Measurements from ENCODE around the gene SEC11C. TPM values are rescaled to one million over a fixed set of nuclear protein-coding genes. Genes with fewer than 3 reads are reported as not detected.
A peak's percentile ranks its signal among the peaks of the same experiment; 100 is the strongest.

SEC11C gene
- total RNA-seq, 2 experiments from 2014 or later: 45.7 to 48.8 TPM

- H3K27me3 Mint-ChIP-seq: peaks cover 5% of the 10 kb centered on the region
- no peak for DNase-seq
- ATAC-seq: no peak
- no peak overlapping the region for H3K4me3 Mint-ChIP-seq
- H3K4me1 Mint-ChIP-seq (ENCODE audit: low read depth): no peaks in the 10 kb centered on the region
- ChIA-PET CTCF (interaction anchor here (1.1 kb wide), 1 partner anchor 11 kb away, joined by 3 read pairs; no protein-coding TSS in a partner anchor), POLR2A (no interaction called here)
- no peak for TF ChIP-seq CTCF (IDR thresholded peaks at IDR 0.05)
- H3K36me3 Mint-ChIP-seq (ENCODE audit: low read depth): no peaks in the 10 kb centered on the region
- no peaks in the 10 kb centered on the region for H3K9me3 Mint-ChIP-seq
- H3K27ac Mint-ChIP-seq: no peak overlapping the region
- intact Hi-C loops (cut with micrococcal nuclease): no loop called here
Observed at GRCh38 chr18:59096098-59096789, 43.4 kb upstream of the SEC11C start.

- ChIA-PET CTCF (no interaction called here), POLR2A (no interaction called here)
- Mint-ChIP-seq H3K4me3 (no peak overlapping the region), H3K4me1 (ENCODE audit: low read depth) (no peaks in the 10 kb centered on the region), H3K36me3 (ENCODE audit: low read depth) (no peaks in the 10 kb centered on the region), H3K27me3 (peaks cover 20% of the 10 kb centered on the region), H3K27ac (no peak overlapping the region), H3K9me3 (no peaks in the 10 kb centered on the region)
- intact Hi-C loops (cut with micrococcal nuclease): no loop called here
- DNase-seq (no peak), ATAC-seq (no peak)
- no peak for TF ChIP-seq CTCF (IDR thresholded peaks at IDR 0.05)
Observed at GRCh38 chr18:59101830-59102414, 37.8 kb upstream of the SEC11C start.

GRCh38 chr18:59109375-59109774, 30.3 kb upstream of the SEC11C start:
- Mint-ChIP-seq H3K9me3 (no peaks in the 10 kb centered on the region), H3K27ac (no peak overlapping the region), H3K36me3 (ENCODE audit: low read depth) (no peaks in the 10 kb centered on the region), H3K27me3 (peaks cover 34% of the 10 kb centered on the region), H3K4me3 (no peak overlapping the region), H3K4me1 (ENCODE audit: low read depth) (no peaks in the 10 kb centered on the region)
- DNase-seq: no peak
- intact Hi-C loops (cut with micrococcal nuclease): no loop called here
- ChIA-PET CTCF (no interaction called here), POLR2A (no interaction called here)
- no peak for TF ChIP-seq CTCF (IDR thresholded peaks at IDR 0.05)
- no peak for ATAC-seq

- CTCF ChIA-PET: interaction anchor here (1.4 kb wide), 1 partner anchor 30 kb away, joined by 3 read pairs; no protein-coding TSS in a partner anchor
- DNase-seq (no peak), ATAC-seq (no peak)
- TF ChIP-seq CTCF (IDR thresholded peaks at IDR 0.05): no peak
- intact Hi-C loops (cut with micrococcal nuclease): no loop called here
- H3K4me3 Mint-ChIP-seq: no peak overlapping the region
- peaks cover 26% of the 10 kb centered on the region for H3K27me3 Mint-ChIP-seq
- no peaks in the 10 kb centered on the region for H3K4me1 Mint-ChIP-seq (ENCODE audit: low read depth)
- no peaks in the 10 kb centered on the region for H3K36me3 Mint-ChIP-seq (ENCODE audit: low read depth)
- POLR2A ChIA-PET: no interaction called here
- H3K27ac Mint-ChIP-seq: no peak overlapping the region
- H3K9me3 Mint-ChIP-seq: no peaks in the 10 kb centered on the region
Observed at GRCh38 chr18:59114160-59114559, 25.5 kb upstream of the SEC11C start.

GRCh38 chr18:59123588-59124369, 15.9 kb upstream of the SEC11C start:
- H3K4me1 Mint-ChIP-seq (ENCODE audit: low read depth): no peaks in the 10 kb centered on the region
- ATAC-seq (peak; percentile 82), DNase-seq (peak; percentile 10)
- CTCF ChIA-PET: interaction anchor here (1.6 to 2.0 kb wide), 2 partner anchors 39 to 53 kb away, joined by 4 to 6 read pairs; no protein-coding TSS in a partner anchor
- no peak overlapping the region for H3K27ac Mint-ChIP-seq
- H3K27me3 Mint-ChIP-seq: peaks cover 31% of the 10 kb centered on the region
- intact Hi-C loops (cut with micrococcal nuclease): no loop called here
- H3K9me3 Mint-ChIP-seq: no peaks in the 10 kb centered on the region
- no peak overlapping the region for H3K4me3 Mint-ChIP-seq
- POLR2A ChIA-PET: no interaction called here
- no peak for TF ChIP-seq CTCF (IDR thresholded peaks at IDR 0.05)
- no peaks in the 10 kb centered on the region for H3K36me3 Mint-ChIP-seq (ENCODE audit: low read depth)
